ENCODE measurements around the gene PVALEF. TPM values are rescaled to one million over a fixed set of nuclear protein-coding genes. Genes with fewer than 3 reads are reported as not detected.
A peak's percentile ranks its signal among the peaks of the same experiment; 100 is the strongest.

The PVALEF gene
- total and polyA plus RNA-seq, 11 donors: not detected

GRCh38 chr17:81128774-81129173 is 36.5 kb upstream of the PVALEF start:
- no peak for DNase-seq

GRCh38 chr17:81129289-81129688 is 36.0 kb upstream of the PVALEF start:
- no peaks in the 10 kb centered on the region for H3K9me3 ChIP-seq
- no peak for TF ChIP-seq CTCF (IDR thresholded peaks at IDR 0.05)
- no peak for TF ChIP-seq POLR2A (IDR thresholded peaks at IDR 0.05)
- no peak for DNase-seq
- H3K4me3 ChIP-seq: no peak overlapping the region
- ATAC-seq: no peak
- WGBS, 4 donors: 87 to 91% (median 90%) methylated on average over 7 to 11 of the region's 11 CpGs
- H3K27me3 ChIP-seq: no peaks in the 10 kb centered on the region
- intact Hi-C loops (cut with DNase I): no loop called here
- H3K27ac ChIP-seq: no peak overlapping the region
- peaks cover 0 to 12% (median 0%) of the 10 kb centered on the region in 12 donors for H3K4me1 ChIP-seq
- H3K36me3 ChIP-seq: no peaks in the 10 kb centered on the region

More at GRCh38 chr17:81128774-81129173, 36.5 kb upstream of the PVALEF start:
- H3K27me3 ChIP-seq: no peaks in the 10 kb centered on the region
- intact Hi-C loops (cut with DNase I): no loop called here
- H3K36me3 ChIP-seq: no peaks in the 10 kb centered on the region
- TF ChIP-seq CTCF (IDR thresholded peaks at IDR 0.05): no peak
- TF ChIP-seq POLR2A (IDR thresholded peaks at IDR 0.05): no peak
- peaks cover 0 to 12% (median 0%) of the 10 kb centered on the region in 12 donors for H3K4me1 ChIP-seq
- H3K27ac ChIP-seq: no peak overlapping the region
- ATAC-seq: no peak
- no peaks in the 10 kb centered on the region for H3K9me3 ChIP-seq
- 86 to 98% (median 88%) methylated on average over 7 to 23 of the region's 23 CpGs for WGBS, 4 donors
- peak overlapping the region in 1 of 12 donors; percentile 7 for H3K4me3 ChIP-seq

- Histone ChIP-seq H3K4me3 (no peak overlapping the region), H3K4me1 (peaks cover 0 to 12% (median 0%) of the 10 kb centered on the region in 12 donors), H3K27me3 (no peaks in the 10 kb centered on the region), H3K36me3 (no peaks in the 10 kb centered on the region), H3K9me3 (no peaks in the 10 kb centered on the region), H3K27ac (no peak overlapping the region)
- 85 to 92% (median 86%) methylated on average over 8 to 14 of the region's 14 CpGs for WGBS, 4 donors
- ATAC-seq: no peak
- intact Hi-C loops (cut with DNase I): no loop called here
- no peak for TF ChIP-seq CTCF (IDR thresholded peaks at IDR 0.05)
- DNase-seq: no peak
Observed at GRCh38 chr17:81129711-81130367, 35.5 kb upstream of the PVALEF start.

GRCh38 chr17:81130385-81131361 is 34.6 kb upstream of the PVALEF start:
- no peak overlapping the region for H3K27ac ChIP-seq
- no peak for DNase-seq
- ATAC-seq: no peak
- H3K4me1 ChIP-seq: peaks cover 0 to 9% (median 0%) of the 10 kb centered on the region in 12 donors
- intact Hi-C loops (cut with DNase I): no loop called here
- no peaks in the 10 kb centered on the region for H3K9me3 ChIP-seq
- no peaks in the 10 kb centered on the region for H3K36me3 ChIP-seq
- no peaks in the 10 kb centered on the region for H3K27me3 ChIP-seq
- H3K4me3 ChIP-seq: no peak overlapping the region
- TF ChIP-seq CTCF (IDR thresholded peaks at IDR 0.05) (no peak), POLR2A (IDR thresholded peaks at IDR 0.05) (no peak)
- 81 to 93% (median 90%) methylated on average over 35 to 41 of the region's 41 CpGs for WGBS, 4 donors

Data from heart left ventricle (tissue), 16 donors.